Right cardiac atrium (tissue), 5 donors: ENCODE results near the gene OR2V1. TPM values are rescaled to one million over a fixed set of nuclear protein-coding genes. Genes with fewer than 3 reads are reported as not detected.

Source experiments
- ATAC-seq, 2 donors: fragments of 200-7000 bp; cut with Tn5 transposase; one replicate each; pipeline versions ENCODE4 v1.8.0 to v1.9.1; 2020; ENCODE audit warnings: moderate library complexity in 2 of 2, mild to moderate bottlenecking in 1 of 2
- DNase-seq, 3 donors: peaks; one replicate each; pipeline ENCODE4 v3.0.0-alpha.2; 2020
- H3K27ac ChIP-seq: one replicate; pipeline ENCODE4 v1.5.1; 2013; ENCODE audit warnings: mild to moderate bottlenecking, low read length, control low read depth, moderate library complexity
- H3K27me3 ChIP-seq: one replicate; pipeline ENCODE4 v1.6.1; 2013; ENCODE audit not compliant: control insufficient read depth, insufficient read depth
- H3K4me1 ChIP-seq: one replicate; pipeline ENCODE4 v1.6.1; 2013; ENCODE audit warnings: low read length; ENCODE audit not compliant: control insufficient read depth, insufficient read depth
- H3K4me3 ChIP-seq: one replicate; pipeline ENCODE4 v1.5.1; 2013; ENCODE audit warnings: low read length, control low read depth
- H3K9me3 ChIP-seq: one replicate; pipeline ENCODE4 v1.6.1; 2013; ENCODE audit warnings: low read length; ENCODE audit not compliant: control insufficient read depth
- WGBS: extraction: QIAGEN DNeasy Blood & Tissue Kit; methylation state at CpG from one replicate; pipeline ENCODE4 v1.1.7; 2013; 5-methylcytosine and 5-hydroxymethylcytosine counted together
- intact Hi-C, 4 donors: fragments of 100-400 bp; cut with DNase I; formaldehyde crosslinking; loops; one replicate each; pipeline versions ENCODE4 v1.11.0 to v1.14.0; 2022 to 2023
- polyA plus RNA-seq: library from polyadenylated mRNA; stranded (reverse); fragments of 200-250 nt; gene quantifications from one replicate; pipeline ENCODE4 v1.2.3, GENCODE V29; 2013
- total RNA-seq, 4 donors: library from RNA; stranded (reverse); fragmentation: NEBNext Ultra II Directional; extraction: Animal tissue kit (Norgen Biotek cat#: 25700); gene quantifications; one replicate each; pipeline ENCODE4 v1.2.1, GENCODE V29; 2021
- donor health status: healthy with polysubstance abuse.
- donor health status: DM: no; HTN: yes; CAD: no.
- donor health status: DM: no; HTN: no; CAD: no.
- donor health status: DM: no; HTN: yes; CAD: no; lungs with severe emphysema.
- donor health status: DM: yes; HTN: yes; CAD: no.

Gene OR2V1
- total and polyA plus RNA-seq, 5 donors = not detected

- Histone ChIP-seq H3K27ac (no peak overlapping the region), H3K27me3 (no peaks in the 10 kb centered on the region), H3K9me3 (no peaks in the 10 kb centered on the region), H3K4me1 (no peaks in the 10 kb centered on the region), H3K4me3 (no peak overlapping the region)
- 72% methylated on average over 7 of the region's 7 CpGs for WGBS
- DNase-seq (no peak), ATAC-seq (no peak)
- intact Hi-C loops = no loop called here
These were observed 44.1 kb downstream of the OR2V1 start for GRCh38 chr5:181086884-181087205.

- DNase-seq = no peak
- Histone ChIP-seq H3K27me3 (no peaks in the 10 kb centered on the region), H3K27ac (no peak overlapping the region), H3K4me1 (no peaks in the 10 kb centered on the region), H3K4me3 (no peak overlapping the region), H3K9me3 (no peaks in the 10 kb centered on the region)
- no peak for ATAC-seq
- intact Hi-C loops = no loop called here
- 68% methylated on average over 17 of the region's 17 CpGs for WGBS
These were observed 44.7 kb downstream of the OR2V1 start for GRCh38 chr5:181086026-181086883.

GRCh38 chr5:181084621-181085195 is 46.3 kb downstream of the OR2V1 start:
- Histone ChIP-seq H3K27me3 (no peaks in the 10 kb centered on the region), H3K4me3 (no peak overlapping the region)
- ATAC-seq = no peak

GRCh38 chr5:181081989-181082388 is 49.0 kb downstream of the OR2V1 start:
- DNase-seq (no peak), ATAC-seq (no peak)
- Histone ChIP-seq H3K27ac (no peak overlapping the region), H3K9me3 (no peaks in the 10 kb centered on the region), H3K4me3 (no peak overlapping the region), H3K4me1 (no peaks in the 10 kb centered on the region), H3K27me3 (no peaks in the 10 kb centered on the region)
- intact Hi-C loops = no loop called here

More at GRCh38 chr5:181084621-181085195, 46.3 kb downstream of the OR2V1 start:
- H3K4me1 ChIP-seq = no peaks in the 10 kb centered on the region
- 41% methylated on average over 18 of the region's 18 CpGs for WGBS
- no peak overlapping the region for H3K27ac ChIP-seq
- intact Hi-C loops = no loop called here
- H3K9me3 ChIP-seq = no peaks in the 10 kb centered on the region
- DNase-seq = no peak

GRCh38 chr5:181076920-181077319 is 54.0 kb downstream of the OR2V1 start:
- Histone ChIP-seq H3K27ac (no peak overlapping the region), H3K4me3 (no peak overlapping the region), H3K4me1 (no peaks in the 10 kb centered on the region), H3K27me3 (no peaks in the 10 kb centered on the region), H3K9me3 (no peaks in the 10 kb centered on the region)
- ATAC-seq (no peak), DNase-seq (no peak)
- intact Hi-C loops = no loop called here

Other genes starting within 250 kb of the OR2V1 start
- gene BTNL8, start 232.0 kb downstream of the OR2V1 start, total RNA-seq = under 1 TPM in 2 of 4 donors, not detected in 2; 0.24 to 0.31 TPM
- gene BTNL8, start 232.0 kb downstream of the OR2V1 start, polyA plus RNA-seq = 0.16 TPM
- under 1 TPM in 1 of 4 donors, not detected in 3; 0.11 TPM for gene BTNL3, start 142.3 kb downstream of the OR2V1 start, total RNA-seq
- gene BTNL3, start 142.3 kb downstream of the OR2V1 start, polyA plus RNA-seq = 0.11 TPM
- gene BTNL9, start 90.9 kb downstream of the OR2V1 start, total RNA-seq = 10 to 100 TPM in 3 of 4 donors, 1 to 10 TPM in 1; 8.0 to 44.4 (median 26.8) TPM
- 57.8 TPM for gene BTNL9, start 90.9 kb downstream of the OR2V1 start, polyA plus RNA-seq
- gene OR2V2, start 16.4 kb upstream of the OR2V1 start, total RNA-seq = not detected
- not detected for gene OR2V2, start 16.4 kb upstream of the OR2V1 start, polyA plus RNA-seq
- 10 to 100 TPM in 1 of 4 donors, 1 to 10 TPM in 3; 3.8 to 13.1 (median 5.3) TPM for gene TRIM7, start 74.0 kb upstream of the OR2V1 start, total RNA-seq
- gene TRIM7, start 74.0 kb upstream of the OR2V1 start, polyA plus RNA-seq = 4.4 TPM
- 10 to 100 TPM; 18.6 to 21.2 (median 21.0) TPM for gene TRIM41, start 92.1 kb upstream of the OR2V1 start, total RNA-seq
- gene TRIM41, start 92.1 kb upstream of the OR2V1 start, polyA plus RNA-seq = 17.0 TPM
- gene RACK1, start 112.7 kb upstream of the OR2V1 start, total RNA-seq = 100 to 1,000 TPM; 698 to 874 (median 743) TPM
- gene RACK1, start 112.7 kb upstream of the OR2V1 start, polyA plus RNA-seq = 1,031 TPM
- gene TRIM52, start 130.0 kb upstream of the OR2V1 start, total RNA-seq = 10 to 100 TPM in 2 of 4 donors, 1 to 10 TPM in 2; 8.2 to 11.6 (median 10.6) TPM
- gene TRIM52, start 130.0 kb upstream of the OR2V1 start, polyA plus RNA-seq = 9.3 TPM
- not detected for gene OR4F3, start 236.1 kb upstream of the OR2V1 start, total RNA-seq
- gene OR4F3, start 236.1 kb upstream of the OR2V1 start, polyA plus RNA-seq = not detected